ENCODE results near the gene KRTAP10-6.
"Not testable (repeated sequence)": the region's sequence is repeated elsewhere in the genome, so short reads cannot be mapped to it uniquely, and the experiment has no call there.

- TF ChIP-seq REST (IDR thresholded peaks at IDR 0.05; ENCODE audit: insufficient replicate concordance, low read depth); CTCF (IDR thresholded peaks at IDR 0.05; ENCODE audit: insufficient read depth, low read length): not testable (repeated sequence)
Measured at GRCh38 chr21:44627181-44627822, 35.0 kb upstream of the KRTAP10-6 start.

All from HL-60 (cell line).